Activated CD8-positive, alpha-beta T cell treated with anti-CD3 and anti-CD28 coated beads for 36 hours (primary cell): ENCODE data around the gene SYF2. TPM values are rescaled to one million over a fixed set of nuclear protein-coding genes. Genes with fewer than 3 reads are reported as not detected.
"Not testable (repeated sequence)": the region's sequence is repeated elsewhere in the genome, so short reads cannot be mapped to it uniquely, and the experiment has no call there.

ENCODE experiments used
- ATAC-seq: fragments of 200-7000 bp; cut with Tn5 transposase; one replicate; pipeline ENCODE4 v1.10.0; 2021; ENCODE audit warnings: mild to moderate bottlenecking, moderate library complexity
- CTCF ChIA-PET: fragments of 350-600 bp; sonication (Branson Sonifier 250); formaldehyde crosslinking; loops from one replicate; lab custom pipeline; 2021; ENCODE audit warnings: antibody characterized with exemption; lab: Charles Lee
- POLR2A ChIA-PET: fragments of 350-600 bp; sonication (Branson Sonifier 250); formaldehyde crosslinking; loops from one replicate; lab custom pipeline; 2021; ENCODE audit warnings: antibody characterized with exemption; lab: Charles Lee
- DNase-seq: peaks from one replicate; pipeline ENCODE4 v3.0.0-alpha.2; 2020
- H3K27ac Mint-ChIP-seq: one replicate; pipeline ENCODE4 v1.8.0; 2021; ENCODE audit warnings: mild to moderate bottlenecking, mixed read lengths
- H3K27me3 Mint-ChIP-seq: one replicate; pipeline ENCODE4 v1.8.0; 2021; ENCODE audit warnings: mixed read lengths
- H3K36me3 Mint-ChIP-seq: one replicate; pipeline ENCODE4 v1.8.0; 2021; ENCODE audit warnings: low read depth, mixed read lengths
- H3K4me1 Mint-ChIP-seq: one replicate; pipeline ENCODE4 v1.8.0; 2021; ENCODE audit warnings: low read depth, mixed read lengths
- H3K4me3 Mint-ChIP-seq: one replicate; pipeline ENCODE4 v1.8.0; 2021; ENCODE audit warnings: mild to moderate bottlenecking, moderate library complexity, mixed read lengths
- H3K9me3 Mint-ChIP-seq: one replicate; pipeline ENCODE4 v1.8.0; 2021; ENCODE audit warnings: mixed read lengths
- intact Hi-C: fragments of 100-400 bp; cut with micrococcal nuclease; formaldehyde crosslinking; loops from one replicate; pipeline ENCODE4 v1.10.0; 2022
- total RNA-seq, 2 experiments: library from RNA; stranded (reverse); gene quantifications; one replicate each; pipeline ENCODE4 v1.2.3, GENCODE V29; 2021
- TF ChIP-seq, protein P1 (sequence below): fragments of 200-600 bp; IDR thresholded peaks from one replicate; pipeline ENCODE4 v1.8.0; 2022; ENCODE audit warnings: antibody characterized with exemption, mild to moderate bottlenecking

SYF2 gene
- total RNA-seq, 2 experiments from 2014 or later, result 35.7 to 39.6 TPM

DNA sequence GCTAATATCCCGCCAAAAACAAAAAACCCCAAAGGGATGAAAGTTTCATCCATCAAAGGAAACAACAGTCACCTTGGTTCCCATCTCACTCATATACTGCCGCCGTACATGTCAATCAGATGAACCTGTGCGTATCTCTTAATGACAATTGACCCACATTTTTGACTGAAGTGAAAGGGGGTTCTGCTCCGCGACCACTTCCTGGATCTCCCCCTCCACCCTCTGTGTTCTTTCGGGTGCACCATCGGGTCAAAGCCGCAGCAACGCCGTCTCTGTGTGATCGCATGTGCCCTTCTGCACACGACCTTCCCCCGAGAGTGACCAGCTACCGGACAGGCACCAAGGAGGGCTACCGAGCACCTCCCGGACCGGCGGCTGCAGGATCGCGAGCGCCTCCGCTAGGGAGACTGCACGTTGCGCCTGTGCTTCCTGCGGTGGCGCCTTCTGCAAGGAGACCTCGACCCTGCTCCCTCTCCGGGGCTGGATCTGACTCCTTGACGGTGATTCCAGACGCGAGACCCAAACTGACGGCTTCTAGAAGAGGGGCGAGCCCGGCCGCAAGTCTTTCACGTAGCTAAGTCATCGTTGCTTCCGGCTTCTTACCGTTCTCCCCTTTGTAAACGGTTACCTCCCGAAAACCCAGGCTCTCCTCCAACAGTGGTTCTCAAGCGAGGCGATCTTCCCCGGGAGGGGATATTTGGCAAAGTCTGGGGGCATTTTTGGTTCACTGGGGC, 34.4 kb upstream of the SYF2 start:
- Mint-ChIP-seq H3K4me3 (peak overlapping the region; percentile 97), H3K27ac (peak overlapping the region; percentile 91)
- H3K4me1 Mint-ChIP-seq, H3K36me3 Mint-ChIP-seq, CTCF ChIA-PET, H3K27me3 Mint-ChIP-seq, H3K9me3 Mint-ChIP-seq, intact Hi-C loops, POLR2A ChIA-PET: not testable (repeated sequence)
- peak; percentile 32 for ATAC-seq
- peak; percentile 61 for DNase-seq

DNA sequence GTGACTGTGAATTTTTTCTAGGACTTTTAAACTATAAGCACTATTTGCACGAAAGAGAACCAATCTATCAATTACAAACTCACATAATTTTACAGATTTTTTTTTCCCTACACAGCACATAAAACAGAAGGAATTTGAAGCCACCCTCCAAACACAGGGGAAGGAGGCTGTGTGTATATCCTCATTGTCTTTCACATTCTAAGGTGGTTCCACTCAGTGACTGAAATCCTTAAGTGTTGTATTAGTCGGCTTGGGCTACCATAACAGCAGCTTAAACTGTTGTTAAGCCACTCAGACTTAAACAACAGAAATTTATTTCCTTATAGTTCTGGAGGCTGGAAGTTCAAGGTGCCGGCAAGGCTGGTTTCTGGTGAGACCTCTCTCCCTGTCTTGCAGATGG, 28.0 kb upstream of the SYF2 start:
- H3K4me3 Mint-ChIP-seq, POLR2A ChIA-PET, H3K27me3 Mint-ChIP-seq, H3K4me1 Mint-ChIP-seq, H3K9me3 Mint-ChIP-seq, intact Hi-C loops, DNase-seq, H3K27ac Mint-ChIP-seq, H3K36me3 Mint-ChIP-seq, ATAC-seq: not testable (repeated sequence)
- CTCF ChIA-PET, result interaction anchor here (1.4 kb wide), 1 partner anchor 20 kb away, joined by 3 read pairs; no protein-coding TSS in a partner anchor

DNA sequence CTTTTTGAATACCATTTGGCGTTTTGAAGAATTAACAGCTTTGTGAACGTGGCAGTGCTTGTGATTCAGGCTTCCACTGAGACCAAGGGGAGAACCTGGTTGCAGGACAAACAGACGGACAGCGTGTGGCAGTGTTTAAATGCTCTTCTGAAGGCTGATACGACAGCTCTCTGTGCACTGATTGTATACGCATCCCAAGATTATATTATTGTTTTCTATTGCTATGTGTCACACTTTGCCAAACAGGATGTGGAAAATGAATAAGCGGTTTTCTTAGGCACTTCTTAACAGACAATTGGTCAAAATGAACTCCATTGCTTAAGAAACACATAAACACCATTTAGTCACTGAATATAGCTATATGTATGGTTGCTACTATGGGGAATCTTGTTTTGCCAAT, 27.5 kb upstream of the SYF2 start:
- H3K4me3 Mint-ChIP-seq, H3K4me1 Mint-ChIP-seq, POLR2A ChIA-PET: not testable (repeated sequence)

DNA sequence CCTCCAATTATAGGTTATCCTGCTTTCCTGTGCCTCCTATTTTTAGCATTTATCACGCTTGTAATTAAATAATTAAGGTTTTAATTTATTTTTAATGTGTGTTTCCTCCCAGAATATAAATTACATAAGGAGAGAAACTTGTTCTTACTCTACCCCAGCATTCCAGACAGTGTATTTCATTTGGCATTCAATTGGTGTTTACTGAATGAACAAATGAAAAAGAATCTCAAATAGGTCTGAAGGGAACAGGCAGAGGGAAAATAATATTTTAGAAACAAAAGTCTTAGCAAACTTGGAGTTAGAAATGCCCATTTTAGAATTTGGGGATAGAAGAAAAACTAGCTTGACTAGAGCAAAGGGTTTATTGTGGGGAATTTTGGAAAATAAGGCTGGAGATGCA, 24.9 kb upstream of the SYF2 start:
- H3K4me1 Mint-ChIP-seq, result peaks cover 5% of the 10 kb centered on the region
- DNase-seq, result no peak
- no peak overlapping the region for H3K4me3 Mint-ChIP-seq
- no peak overlapping the region for H3K27ac Mint-ChIP-seq
- H3K9me3 Mint-ChIP-seq, result no peaks in the 10 kb centered on the region
- no peak for ATAC-seq
- POLR2A ChIA-PET, result interaction anchor here (1.7 kb wide), 1 partner anchor 10 kb away, joined by 6 read pairs; the partner anchor contains the start of gene RSRP1
- CTCF ChIA-PET, result interaction anchor here (1.4 kb wide), 1 partner anchor 17 kb away, joined by 5 read pairs; no protein-coding TSS in a partner anchor
- peaks cover 1% of the 10 kb centered on the region for H3K36me3 Mint-ChIP-seq
- H3K27me3 Mint-ChIP-seq, result no peaks in the 10 kb centered on the region
- TF ChIP-seq, protein P1, sequence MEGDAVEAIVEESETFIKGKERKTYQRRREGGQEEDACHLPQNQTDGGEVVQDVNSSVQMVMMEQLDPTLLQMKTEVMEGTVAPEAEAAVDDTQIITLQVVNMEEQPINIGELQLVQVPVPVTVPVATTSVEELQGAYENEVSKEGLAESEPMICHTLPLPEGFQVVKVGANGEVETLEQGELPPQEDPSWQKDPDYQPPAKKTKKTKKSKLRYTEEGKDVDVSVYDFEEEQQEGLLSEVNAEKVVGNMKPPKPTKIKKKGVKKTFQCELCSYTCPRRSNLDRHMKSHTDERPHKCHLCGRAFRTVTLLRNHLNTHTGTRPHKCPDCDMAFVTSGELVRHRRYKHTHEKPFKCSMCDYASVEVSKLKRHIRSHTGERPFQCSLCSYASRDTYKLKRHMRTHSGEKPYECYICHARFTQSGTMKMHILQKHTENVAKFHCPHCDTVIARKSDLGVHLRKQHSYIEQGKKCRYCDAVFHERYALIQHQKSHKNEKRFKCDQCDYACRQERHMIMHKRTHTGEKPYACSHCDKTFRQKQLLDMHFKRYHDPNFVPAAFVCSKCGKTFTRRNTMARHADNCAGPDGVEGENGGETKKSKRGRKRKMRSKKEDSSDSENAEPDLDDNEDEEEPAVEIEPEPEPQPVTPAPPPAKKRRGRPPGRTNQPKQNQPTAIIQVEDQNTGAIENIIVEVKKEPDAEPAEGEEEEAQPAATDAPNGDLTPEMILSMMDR, result no peak
- intact Hi-C loops, result no loop called here

More for the DNA sequence above, 27.5 kb upstream of the SYF2 start:
- ATAC-seq, result peak; percentile 62
- DNase-seq, H3K36me3 Mint-ChIP-seq, intact Hi-C loops, H3K9me3 Mint-ChIP-seq, H3K27me3 Mint-ChIP-seq, H3K27ac Mint-ChIP-seq: not testable (repeated sequence)
- CTCF ChIA-PET, result interaction anchor here (1.4 kb wide), 1 partner anchor 20 kb away, joined by 3 read pairs; no protein-coding TSS in a partner anchor

DNA sequence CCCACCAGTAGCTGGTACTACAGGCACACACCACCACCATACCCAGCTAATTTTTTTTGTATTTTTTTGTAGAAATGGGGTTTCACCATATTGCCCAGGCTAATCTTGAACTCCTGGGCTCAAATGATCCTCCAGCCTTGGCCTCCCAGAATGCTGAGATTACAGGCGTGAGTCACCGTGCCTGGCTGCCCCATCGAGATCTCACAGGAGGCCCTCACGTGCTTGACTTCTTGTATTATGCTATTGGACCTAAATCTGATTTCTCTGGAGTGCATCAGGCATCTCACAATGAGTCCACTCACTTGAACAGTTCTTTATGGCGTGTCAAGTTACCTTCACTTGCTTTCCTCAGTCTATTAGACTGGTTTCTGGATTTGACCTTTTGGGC, 24.3 kb upstream of the SYF2 start:
- DNase-seq (no peak), ATAC-seq (no peak)
- ChIA-PET POLR2A (interaction anchor here (1.0 to 1.7 kb wide), 2 partner anchors 9 to 24 kb away, joined by 4 to 7 read pairs; partner anchors contain the start of genes RSRP1 and SYF2), CTCF (interaction anchor here (0.6 kb wide), 1 partner anchor 587 kb away, joined by 3 read pairs; no protein-coding TSS in a partner anchor)
- intact Hi-C loops, result no loop called here
- Mint-ChIP-seq H3K36me3 (no peaks in the 10 kb centered on the region), H3K27ac (no peak overlapping the region), H3K4me3 (no peak overlapping the region), H3K4me1 (peaks cover 5% of the 10 kb centered on the region), H3K27me3 (no peaks in the 10 kb centered on the region), H3K9me3 (no peaks in the 10 kb centered on the region)
- TF ChIP-seq, protein P1, result no peak

DNA sequence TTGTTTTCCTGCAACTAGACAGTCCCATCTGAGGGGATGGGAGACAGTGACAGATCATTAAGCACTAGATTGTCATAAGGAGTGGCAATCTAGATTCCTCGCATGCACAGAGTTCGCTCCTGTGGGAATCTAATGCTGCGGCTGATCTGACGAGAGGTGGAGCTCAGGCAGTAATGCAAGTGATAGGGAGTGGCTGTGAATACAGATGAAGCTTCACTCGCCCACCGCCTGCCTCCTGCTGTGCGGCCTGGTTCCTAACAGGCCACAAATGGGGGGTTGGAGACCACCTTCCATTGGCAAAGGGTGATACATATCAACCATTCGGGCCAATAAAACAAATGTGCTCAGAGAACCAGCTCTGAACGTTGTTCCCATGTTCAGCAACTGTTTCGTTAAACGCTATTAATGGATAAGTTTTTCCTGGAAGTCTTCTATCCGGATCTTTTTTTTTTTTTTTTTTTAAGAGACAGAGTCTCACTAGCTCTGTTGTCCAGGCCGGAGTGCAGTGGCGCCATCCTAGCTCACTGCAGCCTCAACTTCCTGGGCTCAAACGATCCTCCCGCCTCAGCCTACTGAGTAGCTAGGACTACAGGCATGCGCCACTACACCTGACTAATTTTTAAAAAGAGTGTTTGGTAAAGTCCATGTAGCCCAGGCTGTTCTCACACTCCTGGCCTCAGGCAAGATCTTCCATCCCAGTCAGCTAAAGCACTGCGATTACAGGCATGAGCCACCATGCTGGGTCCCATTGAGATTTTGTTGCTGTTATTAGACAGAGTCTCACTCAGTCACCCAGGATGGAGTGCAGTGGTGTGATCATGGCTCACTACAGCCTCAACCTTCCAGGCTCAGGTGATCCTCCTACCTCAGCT, 23.6 kb upstream of the SYF2 start:
- peaks cover 5% of the 10 kb centered on the region for H3K4me1 Mint-ChIP-seq
- intact Hi-C loops, result no loop called here
- no peak overlapping the region for H3K4me3 Mint-ChIP-seq
- TF ChIP-seq, protein P1, result no peak
- no peak for ATAC-seq
- no peaks in the 10 kb centered on the region for H3K27me3 Mint-ChIP-seq
- ChIA-PET CTCF (interaction anchor here (0.6 kb wide), 1 partner anchor 588 kb away, joined by 3 read pairs; no protein-coding TSS in a partner anchor), POLR2A (interaction anchor here (0.6 to 1.7 kb wide), 4 partner anchors 8 to 209 kb away, joined by 3 to 7 read pairs (median 5); partner anchors contain the start of genes RSRP1 and SYF2)
- no peak overlapping the region for H3K27ac Mint-ChIP-seq
- DNase-seq, result no peak
- H3K36me3 Mint-ChIP-seq, result no peaks in the 10 kb centered on the region
- H3K9me3 Mint-ChIP-seq, result no peaks in the 10 kb centered on the region
